HG02885 (cell line): Measurements from ENCODE around the gene TM4SF1.
"Not testable (repeated sequence)": the region's sequence is repeated elsewhere in the genome, so short reads cannot be mapped to it uniquely, and the experiment has no call there.

Source experiments
- ATAC-seq: cut with Tn5 transposase; IDR thresholded peaks from one replicate; pipeline ENCODE4 v1.9.1; 2021; ENCODE audit warnings: mild to moderate bottlenecking; ENCODE audit not compliant: unreplicated experiment, poor library complexity

TM4SF1 gene

DNA sequence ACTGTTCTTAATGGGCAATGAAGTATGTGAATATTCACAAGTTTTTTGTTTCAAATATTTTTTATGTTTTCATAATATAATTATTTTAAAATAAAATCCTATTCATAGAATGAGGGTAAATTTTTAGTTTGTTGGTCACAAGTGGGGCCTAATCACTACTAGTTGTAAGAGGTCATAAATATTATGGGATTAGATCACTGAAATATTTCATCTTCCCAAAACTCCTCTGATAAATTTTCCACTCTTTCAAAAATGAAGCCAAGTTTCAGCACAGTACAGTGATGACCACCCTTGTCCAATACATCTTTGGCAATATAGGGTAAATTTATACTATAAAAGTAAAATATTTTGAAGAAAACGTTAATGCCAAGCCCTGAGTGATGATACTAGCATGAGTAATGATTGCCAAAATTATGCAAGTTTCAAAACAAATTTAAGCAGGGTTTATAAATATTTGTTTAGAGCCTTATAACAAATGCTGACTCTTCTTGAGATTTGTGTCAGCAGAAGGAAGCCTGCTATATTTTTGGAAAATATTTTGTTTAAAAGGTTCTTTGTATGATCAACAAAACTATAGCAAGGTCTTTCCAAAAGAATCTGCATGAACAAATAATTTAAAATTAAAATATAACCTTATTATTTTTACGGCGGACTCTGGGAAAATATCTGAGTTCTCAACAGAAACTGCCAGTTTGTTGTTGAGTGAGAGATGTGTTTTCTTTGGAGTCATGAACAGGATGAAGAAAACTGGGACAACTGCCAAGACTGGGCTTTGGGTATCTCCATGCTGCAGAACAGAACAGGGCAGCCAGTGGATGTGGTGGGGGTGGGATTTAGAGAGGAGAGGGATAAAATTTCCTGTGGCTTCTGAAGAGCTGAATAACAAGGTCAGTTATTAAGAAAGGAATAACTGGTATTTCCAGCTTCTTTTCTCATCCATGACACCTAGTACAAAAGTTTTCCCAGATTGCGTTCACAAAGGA, 17.9 kb upstream of the TM4SF1 start:
- no peak for ATAC-seq

GRCh38 chr3:149393345-149394160, 16.1 kb upstream of the TM4SF1 start:
- peak; percentile 86 for ATAC-seq

GRCh38 chr3:149391960-149392359, 14.5 kb upstream of the TM4SF1 start:
- ATAC-seq: no peak

- ATAC-seq: no peak
These were observed 13.3 kb upstream of the TM4SF1 start for GRCh38 chr3:149390772-149391212.

- no peak for ATAC-seq
These were observed 12.8 kb upstream of the TM4SF1 start for GRCh38 chr3:149390294-149390693.

DNA sequence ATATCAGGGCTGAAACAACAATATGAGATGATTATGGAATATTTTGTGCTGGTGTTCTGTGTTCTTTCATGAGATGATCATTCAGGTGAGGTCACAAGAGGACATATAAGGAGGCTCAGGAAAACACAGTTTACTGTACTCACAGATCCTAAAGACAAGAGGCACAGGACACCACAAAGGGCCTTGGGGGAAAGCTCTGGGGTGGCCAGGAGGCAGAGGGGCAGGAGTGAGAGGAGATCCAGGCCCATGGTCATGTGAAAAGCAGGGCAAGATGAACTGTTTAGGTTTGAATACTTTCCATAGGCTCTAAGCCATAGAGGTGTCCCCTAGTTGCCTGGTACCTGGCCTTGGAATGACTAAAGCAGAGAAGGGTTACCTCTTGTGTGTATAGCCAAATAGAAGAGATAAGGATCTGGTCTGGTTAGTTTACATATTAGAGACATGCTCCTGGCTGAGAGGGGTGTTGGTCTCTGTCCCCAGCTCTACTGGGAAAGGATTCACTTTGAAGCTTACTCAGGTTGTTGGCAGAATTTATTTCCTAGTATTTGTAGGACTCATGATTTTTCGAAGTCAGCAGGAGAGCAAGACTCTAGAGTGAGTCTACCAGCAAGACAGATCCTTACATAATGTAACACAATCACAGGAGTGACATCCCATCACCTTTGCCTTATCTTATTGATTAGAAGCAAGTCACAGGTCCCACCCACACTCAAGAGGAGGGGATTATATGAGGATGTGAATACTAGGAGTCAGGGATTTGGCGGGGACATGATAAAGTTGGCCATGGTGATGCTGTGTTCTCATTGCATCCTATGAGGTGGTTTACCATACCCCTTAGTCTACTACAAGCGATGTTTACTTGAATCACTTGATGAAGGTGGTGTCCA, 11.3 kb upstream of the TM4SF1 start:
- no peak for ATAC-seq

DNA sequence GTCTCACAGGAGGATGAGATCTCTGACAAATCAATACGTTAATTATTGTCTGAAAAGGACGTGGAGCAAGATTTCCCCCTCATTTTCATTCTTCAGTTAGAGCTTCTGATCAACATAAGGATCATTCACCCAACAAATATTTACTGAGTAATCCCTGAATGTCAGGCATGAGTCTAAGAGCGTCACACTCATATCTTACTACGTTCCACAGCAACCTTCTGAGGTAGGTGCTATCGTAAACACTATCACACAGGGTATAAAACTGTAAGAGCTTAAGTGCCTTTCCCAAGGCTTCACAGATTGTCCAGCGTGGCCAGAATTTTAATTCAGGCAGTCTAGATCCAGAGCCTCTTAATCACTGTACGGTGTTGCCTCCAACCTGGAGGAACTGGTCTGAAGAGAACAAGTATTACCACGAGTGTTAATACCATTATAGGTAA, 10.6 kb upstream of the TM4SF1 start:
- ATAC-seq: no peak

DNA sequence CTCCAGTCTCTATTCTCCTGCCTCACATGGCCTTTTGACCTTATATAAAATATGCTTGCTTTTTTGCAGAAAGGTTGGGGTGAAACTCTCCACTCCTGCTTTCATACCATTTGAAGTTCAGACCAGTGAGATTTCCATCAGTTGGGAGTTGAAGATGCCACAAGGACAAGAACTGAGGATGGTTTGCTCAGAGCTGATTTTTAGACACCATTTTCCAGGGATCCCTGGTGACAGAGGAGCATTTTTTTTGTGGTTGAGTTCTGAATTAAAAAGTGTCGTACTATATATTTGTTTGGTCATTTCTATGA, 8.8 kb upstream of the TM4SF1 start:
- no peak for ATAC-seq

DNA sequence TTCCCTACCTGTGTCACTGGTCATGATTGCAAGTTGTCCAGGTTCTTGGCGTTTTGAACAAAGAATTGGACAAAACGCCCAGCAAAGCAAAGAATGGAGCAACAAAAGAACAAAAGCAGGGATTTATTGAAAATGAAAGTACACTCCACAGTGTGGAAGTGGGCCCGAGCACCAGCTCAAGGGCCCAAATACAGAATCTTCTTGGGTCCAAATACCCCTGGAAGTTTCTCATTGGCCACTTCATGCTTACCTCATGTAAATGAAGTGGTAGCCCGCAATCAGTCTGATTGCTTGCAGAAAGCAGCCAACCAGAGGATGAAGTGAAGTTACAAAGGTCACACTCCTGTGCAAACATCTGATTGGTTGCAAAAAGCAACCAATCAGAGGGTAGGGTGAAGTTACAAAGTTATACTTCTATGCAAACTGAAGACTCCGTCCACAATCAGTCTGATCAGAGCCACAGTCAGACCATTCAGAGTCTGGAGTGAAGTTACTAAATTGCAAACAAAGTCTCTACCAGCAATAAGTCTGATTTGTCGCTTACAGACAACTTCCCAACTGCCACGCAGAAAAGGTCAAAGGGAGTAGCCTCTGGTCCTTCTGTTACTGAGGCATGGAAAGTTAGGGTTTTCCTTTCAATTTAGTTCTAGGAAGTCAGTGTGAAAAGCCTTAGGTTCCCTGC, 8.3 kb upstream of the TM4SF1 start:
- no peak for ATAC-seq

DNA sequence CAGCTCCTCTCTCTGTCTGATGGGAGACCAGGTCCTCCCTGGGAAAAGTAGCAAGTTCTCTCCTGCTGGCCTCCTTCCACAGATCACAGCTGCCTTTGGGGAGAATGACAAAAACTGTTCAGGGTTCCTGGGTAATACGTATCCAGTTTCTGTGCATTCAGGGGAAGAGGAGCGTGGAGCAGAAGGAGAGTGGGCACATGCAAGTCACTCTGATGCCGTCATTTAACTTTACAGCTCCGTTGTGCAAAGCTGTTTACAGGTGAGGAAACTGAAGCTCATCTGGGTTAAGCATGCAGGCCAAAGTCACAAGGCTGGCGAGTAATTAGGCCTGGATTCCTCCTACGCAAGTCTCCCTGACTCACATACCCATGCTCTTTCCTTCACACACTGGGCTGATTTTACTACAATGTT, 7.5 kb upstream of the TM4SF1 start:
- ATAC-seq: no peak

GRCh38 chr3:149384167-149384566, 6.7 kb upstream of the TM4SF1 start:
- no peak for ATAC-seq

DNA sequence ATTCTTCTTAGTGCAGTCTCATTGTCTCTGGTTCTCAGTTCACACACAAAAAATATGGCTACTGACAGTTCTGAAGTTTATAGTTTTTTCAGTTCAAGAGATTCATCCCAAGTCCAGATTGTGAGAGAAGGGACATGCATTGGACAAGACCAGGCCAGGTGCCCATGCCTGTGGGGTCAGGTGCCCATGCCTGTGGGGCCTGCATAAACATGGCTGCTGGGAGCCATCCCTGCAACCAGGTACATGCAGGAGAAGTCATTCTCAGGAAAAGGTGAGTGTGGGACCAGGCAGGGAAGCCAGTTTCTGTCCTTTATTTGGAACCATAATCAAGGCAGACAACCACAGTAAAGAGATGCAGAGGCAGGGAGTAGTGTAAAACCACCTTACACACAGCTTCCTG, 6.3 kb upstream of the TM4SF1 start:
- ATAC-seq: no peak

DNA sequence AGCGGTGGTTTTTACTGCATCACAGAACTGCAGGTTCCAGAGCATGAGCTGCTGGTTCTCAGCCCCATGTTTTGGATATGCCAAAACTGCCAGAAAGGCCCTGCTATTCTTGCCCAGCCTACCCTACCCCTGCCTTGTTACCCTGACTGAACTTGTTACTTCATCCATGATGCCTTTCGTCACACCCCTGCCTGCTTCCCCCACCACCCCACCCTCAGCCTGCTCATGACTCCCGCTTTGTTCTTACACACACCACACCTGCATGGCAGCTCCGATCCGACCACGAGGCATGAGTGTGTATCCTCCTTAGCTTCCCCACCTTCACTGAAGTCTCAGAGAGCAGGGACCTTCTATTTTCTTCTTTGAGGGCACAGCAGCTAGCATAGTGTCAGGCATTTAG, 5.1 kb upstream of the TM4SF1 start:
- no peak for ATAC-seq

DNA sequence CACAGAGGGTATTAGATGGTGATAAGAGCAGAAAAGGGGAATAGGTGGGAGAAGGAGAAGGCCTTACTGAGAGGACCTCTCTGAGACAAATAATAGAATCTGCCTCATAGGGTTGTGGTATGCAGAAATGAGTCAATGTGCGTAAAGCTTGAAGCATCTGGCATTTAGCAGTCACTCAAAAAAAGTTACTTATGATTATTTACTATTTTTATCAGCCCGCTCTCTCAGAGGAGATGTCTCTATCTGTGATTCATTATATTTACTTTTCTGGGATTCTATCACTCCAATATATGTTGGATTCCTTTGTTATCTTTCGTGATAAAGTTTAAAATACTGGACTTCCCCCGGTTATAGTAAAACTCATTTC, 4.6 kb upstream of the TM4SF1 start:
- ATAC-seq: peak; percentile 69

DNA sequence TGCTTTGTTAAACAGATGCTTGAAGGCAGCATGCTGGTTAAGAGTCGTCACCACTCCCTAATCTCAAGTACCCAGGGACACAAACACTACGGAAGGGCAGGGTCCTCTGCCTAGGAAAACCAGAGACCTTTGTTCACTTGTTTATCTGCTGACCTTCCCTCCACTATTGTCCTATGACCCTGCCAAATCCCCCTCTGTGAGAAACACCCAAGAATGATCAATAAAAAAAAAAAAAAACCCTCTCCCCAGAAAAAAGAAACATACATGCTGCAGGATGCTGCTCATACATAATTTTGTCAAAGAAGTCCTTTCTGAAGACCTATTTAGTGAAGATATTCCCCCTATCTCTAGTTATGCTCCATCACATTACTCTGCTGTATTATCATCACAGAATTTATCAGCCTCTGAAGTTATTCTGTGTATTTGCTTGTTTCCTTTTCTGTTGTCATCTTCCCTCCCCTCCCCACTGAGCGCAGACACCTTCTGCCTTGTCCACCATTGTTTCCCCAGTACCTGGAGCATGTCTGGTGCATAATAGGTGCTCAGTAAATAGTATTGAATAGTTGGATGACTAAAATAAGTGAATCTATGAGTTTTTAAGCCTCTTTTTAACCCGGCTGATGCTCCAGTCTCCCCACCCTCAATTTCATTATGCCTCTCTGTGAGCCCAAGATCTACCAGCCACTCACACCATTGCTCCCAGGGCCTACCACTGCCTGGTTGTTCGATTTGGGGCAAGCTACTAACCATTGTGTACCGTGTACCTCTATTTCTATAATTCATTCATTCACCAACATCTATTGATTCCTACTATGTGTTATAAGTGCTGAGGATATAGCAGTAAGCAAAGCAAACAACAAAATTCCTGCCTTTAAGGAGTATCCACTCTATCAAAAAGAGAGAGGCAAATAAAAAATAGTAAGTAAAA, 4.0 kb upstream of the TM4SF1 start:
- ATAC-seq: no peak

- ATAC-seq: not testable (repeated sequence)
These were observed 2.8 kb upstream of the TM4SF1 start for GRCh38 chr3:149380220-149380619.

GRCh38 chr3:149378478-149379309, 1.2 kb upstream of the TM4SF1 start:
- ATAC-seq: no peak
